K562 (cell line): ENCODE measurements around the gene CATSPER3. TPM values are rescaled to one million over a fixed set of nuclear protein-coding genes. Genes with fewer than 3 reads are reported as not detected.

Source experiments
- ATAC-seq: fragments of 200-7000 bp; cut with Tn5 transposase; 3 replicates; pipeline ENCODE4 v1.9.1; 2020; ENCODE audit warnings: moderate library complexity
- BruUV-seq: library from RNA; stranded (reverse); fragments of 400-500 nt; replicated peaks from 2 replicates; lab custom pipeline; 2021; lab: Mats Ljungman, UMichigan
- CTCF ChIA-PET: fragments of 300-600 bp; formaldehyde crosslinking; extraction: SDS; loops from one replicate; lab custom pipeline; 2021; ENCODE audit warnings: low intra/inter-chr PET ratio; lab: Yijun Ruan, JAX
- POLR2A ChIA-PET: fragments of 300-600, 350-650 bp; sonication (Branson Sonifier 250); formaldehyde crosslinking; extraction: SDS; loops from one replicate; lab custom pipeline; 2021; ENCODE audit warnings: antibody characterized with exemption, inconsistent platforms; lab: Yijun Ruan, JAX
- DNase-seq, 4 experiments: peaks; one replicate each; pipeline versions ENCODE4 v3.0.0 to v3.0.0-alpha.2; 2011 to 2018; ENCODE audit warnings: low spot score in 3 of 4, mixed read lengths in 3 of 4; ENCODE audit errors: extremely low read depth in 1 of 4
- FAIRE-seq: peaks from 2 replicates; lab custom pipeline; 2011; peaks lifted over from hg19 to GRCh38; lab: Jason Lieb, UNC
- H2AFZ ChIP-seq: 2 replicates; pipeline ENCODE4 v1.6.0; 2011; ENCODE audit warnings: low read depth, low read length, control low read depth, inconsistent platforms
- H3K27ac ChIP-seq: fragments of 200-600 bp; 3 replicates; pipeline ENCODE4 v1.8.0; 2011; ENCODE audit warnings: low read depth, mild to moderate bottlenecking, control low read depth, inconsistent platforms, low read length, moderate library complexity, mixed read lengths; ENCODE audit errors: extremely low read depth
- H3K27me3 ChIP-seq, 2 experiments: fragments of 300-600 bp in 1 of 2; 2 replicates in 1 of 2; 3 replicates in 1 of 2; pipeline versions ENCODE4 v1.6.0 to v1.8.0; 2011; ENCODE audit warnings: inconsistent platforms in 2 of 2, low read length in 2 of 2, mild to moderate bottlenecking in 1 of 2, mixed read lengths in 1 of 2, moderate library complexity in 1 of 2; ENCODE audit not compliant: control insufficient read depth in 2 of 2, insufficient read depth in 2 of 2
- H3K36me3 ChIP-seq: fragments of 300-600 bp; 3 replicates; pipeline ENCODE4 v1.8.0; 2011; ENCODE audit warnings: mild to moderate bottlenecking, low read length, inconsistent platforms; ENCODE audit not compliant: control insufficient read depth, insufficient read depth
- H3K4me1 ChIP-seq, 2 experiments: fragments of 200-600 bp in 1 of 2; replicated peaks in 1 of 2; 2 replicates in 1 of 2; 3 replicates in 1 of 2; pipeline versions ENCODE4 v1.5.1 to v1.8.0; 2011; ENCODE audit warnings: inconsistent platforms in 2 of 2, low read length in 2 of 2, mild to moderate bottlenecking in 1 of 2, mixed read lengths in 1 of 2, moderate library complexity in 1 of 2; ENCODE audit not compliant: control insufficient read depth in 2 of 2, insufficient read depth in 2 of 2
- H3K4me2 ChIP-seq: 2 replicates; pipeline ENCODE4 v1.6.1; 2011; ENCODE audit warnings: low read length, control low read depth, inconsistent platforms, mixed read lengths; ENCODE audit not compliant: insufficient read depth
- H3K4me3 ChIP-seq: fragments of 200-600 bp; sonication (generic), shearing (Covaris generic); 2 replicates; pipeline ENCODE4 v1.5.1; 2016; ENCODE audit warnings: control low read depth, inconsistent platforms
- H3K79me2 ChIP-seq: fragments of 200-600 bp; 3 replicates; pipeline ENCODE4 v1.8.0; 2011; ENCODE audit warnings: low read length, inconsistent platforms; ENCODE audit not compliant: control insufficient read depth, insufficient read depth
- H3K9ac ChIP-seq, 2 experiments: 2 replicates each; pipeline versions ENCODE4 v1.6.0 to v1.6.1; 2011; ENCODE audit warnings: low read depth in 2 of 2, low read length in 2 of 2, control low read depth in 1 of 2, inconsistent platforms in 1 of 2, mild to moderate bottlenecking in 1 of 2, mixed read lengths in 1 of 2; ENCODE audit not compliant: insufficient read depth in 1 of 2
- H3K9me1 ChIP-seq: one replicate; pipeline ENCODE4 v1.6.0; 2011; ENCODE audit warnings: inconsistent platforms, mild to moderate bottlenecking, low read length, moderate library complexity; ENCODE audit not compliant: control insufficient read depth, insufficient read depth
- H3K9me3 ChIP-seq: replicated peaks from 2 replicates; pipeline ENCODE4 v1.5.1; 2011; ENCODE audit warnings: low read depth, low read length, inconsistent platforms; ENCODE audit not compliant: control insufficient read depth, insufficient read depth
- H4K20me1 ChIP-seq: replicated peaks from 2 replicates; pipeline ENCODE4 v1.6.1; 2011; ENCODE audit warnings: low read length, inconsistent platforms, mixed read lengths; ENCODE audit not compliant: control insufficient read depth, insufficient read depth
- BRCA1 ChIP-seq, 2 experiments: fragments of 450-650 bp in 1 of 2; sonication (generic) in 1 of 2; formaldehyde crosslinking in 1 of 2; IDR thresholded peaks; 2 replicates each; pipeline versions ENCODE4 v1.5.0 to v1.6.1; 2017 to 2020; ENCODE audit warnings: mild to moderate bottlenecking in 1 of 2, missing genetic modification reagents in 1 of 2
- HMG20A ChIP-seq: fragments of 450-650 bp; formaldehyde crosslinking; conservative IDR thresholded peaks from 2 replicates; pipeline ENCODE4 v1.4.0; 2020; ENCODE audit warnings: mild to moderate bottlenecking, mixed read lengths
- MYC ChIP-seq, 2 experiments: fragments of 250-450 bp in 1 of 2; sonication (Bioruptor Pico) in 1 of 2; IDR thresholded peaks; 2 replicates each; pipeline versions ENCODE4 v1.5.1 to v1.6.1; 2012 to 2021; ENCODE audit warnings: low read depth in 2 of 2, borderline replicate concordance in 1 of 2, improper control_type of control experiment in 1 of 2, low read length in 1 of 2, mild to moderate bottlenecking in 1 of 2, moderate library complexity in 1 of 2
- RBM25 ChIP-seq: fragments of 200-400 bp; formaldehyde crosslinking; IDR thresholded peaks from 2 replicates; pipeline ENCODE4 v1.6.1; 2018; ENCODE audit warnings: low read length, low read depth, moderate library complexity; ENCODE audit not compliant: severe bottlenecking
- SAP30 ChIP-seq: fragments of 200-600 bp; sonication (generic); IDR thresholded peaks from 2 replicates; pipeline ENCODE4 v1.6.1; 2012; ENCODE audit warnings: borderline replicate concordance, low read depth, mild to moderate bottlenecking, moderate library complexity, low read length, control low read depth, inconsistent platforms; ENCODE audit not compliant: insufficient read depth, poor library complexity, severe bottlenecking
- WGBS: fragments of 100-300 bp; shearing (Covaris generic); methylation state at CpG from one replicate; pipeline ENCODE4 v1.1.6; 2016; ENCODE audit warnings: low coverage, mixed read lengths; ENCODE audit not compliant: insufficient coverage; ENCODE audit errors: missing lambda C conversion rate; 5-methylcytosine and 5-hydroxymethylcytosine counted together
- in situ Hi-C: fragments of 300-500 bp; cut with MboI; formaldehyde crosslinking; loops from 4 replicates; pipeline ENCODE4 v1.15.0; 2018; ENCODE audit warnings: inconsistent platforms, mixed read lengths
- intact Hi-C: fragments of 100-400 bp; cut with micrococcal nuclease; formaldehyde crosslinking; loops from 2 replicates; pipeline ENCODE4 v1.14.2; 2022
- polyA plus RNA-seq, 8 experiments: library from polyadenylated mRNA; depleted of rRNA in 4 of 8; stranded (reverse) in 5 of 8; unstranded in 3 of 8; fragments of >200 nt; fragmentation: Nextera tagmentation in 2 of 8; fragmentation: Illumina TruSeq in 1 of 8; extraction: Ambion mirVana in 2 of 8; extraction: Trizol in 1 of 8; gene quantifications; 2 replicates each; pipeline versions ENCODE4 v1.2.1 to v1.2.3, GENCODE V29; 2011 to 2014; ENCODE audit warnings: inconsistent platforms in 1 of 8, missing spikeins in 1 of 8
- total RNA-seq, 7 experiments: library from RNA; depleted of rRNA in 6 of 7; stranded (reverse); fragments of >200 nt in 6 of 7; fragmentation: Illumina TruSeq in 2 of 7; extraction: Trizol in 2 of 7; gene quantifications; 2 replicates each; pipeline versions ENCODE4 v1.2.1 to v1.2.3, GENCODE V29; 2011 to 2021; ENCODE audit warnings: low replicate concordance in 1 of 7
- TF ChIP-seq, protein P1 (sequence below): fragments of 450-650 bp; formaldehyde crosslinking; IDR thresholded peaks from 2 replicates; pipeline ENCODE4 v1.4.0; 2020; ENCODE audit warnings: mild to moderate bottlenecking
- TF ChIP-seq, protein P2 (sequence below): fragments of 250-450 bp; sonication (Bioruptor Pico); IDR thresholded peaks from 2 replicates; pipeline ENCODE4 v1.9.0; 2021; ENCODE audit warnings: mild to moderate bottlenecking

Gene CATSPER3
- total and polyA plus RNA-seq, 9 of the 15 experiments (the other 6 are each of a cell fraction or from before 2014, with no cell fraction given) = 0.14 to 1.5 (median 0.49) TPM

DNA sequence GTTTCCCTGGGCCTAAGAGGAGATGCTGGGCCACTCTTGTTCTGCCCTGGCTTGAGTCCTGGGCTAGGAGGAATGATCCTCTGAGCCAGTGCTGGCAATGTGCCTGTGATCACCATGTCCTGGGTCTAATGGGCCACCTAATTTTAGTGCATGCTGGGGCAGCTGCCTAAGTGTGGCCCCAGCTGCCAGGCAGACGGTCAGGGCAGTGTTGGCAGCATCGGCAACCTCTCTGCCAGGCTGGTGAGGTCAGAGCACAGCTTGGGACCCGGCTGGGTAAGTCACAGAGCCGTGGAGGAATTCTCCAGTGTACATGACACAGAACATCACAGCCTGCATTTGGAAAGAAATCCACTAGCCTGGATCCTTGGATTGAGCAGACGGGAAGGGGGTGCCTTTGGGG lies 87.7 kb downstream of the CATSPER3 start (continued):
- TF ChIP-seq, protein P1, sequence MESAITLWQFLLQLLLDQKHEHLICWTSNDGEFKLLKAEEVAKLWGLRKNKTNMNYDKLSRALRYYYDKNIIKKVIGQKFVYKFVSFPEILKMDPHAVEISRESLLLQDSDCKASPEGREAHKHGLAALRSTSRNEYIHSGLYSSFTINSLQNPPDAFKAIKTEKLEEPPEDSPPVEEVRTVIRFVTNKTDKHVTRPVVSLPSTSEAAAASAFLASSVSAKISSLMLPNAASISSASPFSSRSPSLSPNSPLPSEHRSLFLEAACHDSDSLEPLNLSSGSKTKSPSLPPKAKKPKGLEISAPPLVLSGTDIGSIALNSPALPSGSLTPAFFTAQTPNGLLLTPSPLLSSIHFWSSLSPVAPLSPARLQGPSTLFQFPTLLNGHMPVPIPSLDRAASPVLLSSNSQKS (CRISPR knock-in tag) = no peak
- TF ChIP-seq HMG20A (CRISPR knock-in tag) (no peak), BRCA1 (IDR thresholded peaks at IDR 0.05) (no peak), BRCA1 (CRISPR knock-in tag; IDR thresholded peaks at IDR 0.05) (no peak), MYC (IDR thresholded peaks at IDR 0.05; ENCODE audit: low read depth, low read length) (no peak), MYC (CRISPR knock-in tag; IDR thresholded peaks at IDR 0.05; ENCODE audit: borderline replicate concordance, low read depth) (no peak)
- TF ChIP-seq, protein P2, sequence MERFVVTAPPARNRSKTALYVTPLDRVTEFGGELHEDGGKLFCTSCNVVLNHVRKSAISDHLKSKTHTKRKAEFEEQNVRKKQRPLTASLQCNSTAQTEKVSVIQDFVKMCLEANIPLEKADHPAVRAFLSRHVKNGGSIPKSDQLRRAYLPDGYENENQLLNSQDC = no peak

DNA sequence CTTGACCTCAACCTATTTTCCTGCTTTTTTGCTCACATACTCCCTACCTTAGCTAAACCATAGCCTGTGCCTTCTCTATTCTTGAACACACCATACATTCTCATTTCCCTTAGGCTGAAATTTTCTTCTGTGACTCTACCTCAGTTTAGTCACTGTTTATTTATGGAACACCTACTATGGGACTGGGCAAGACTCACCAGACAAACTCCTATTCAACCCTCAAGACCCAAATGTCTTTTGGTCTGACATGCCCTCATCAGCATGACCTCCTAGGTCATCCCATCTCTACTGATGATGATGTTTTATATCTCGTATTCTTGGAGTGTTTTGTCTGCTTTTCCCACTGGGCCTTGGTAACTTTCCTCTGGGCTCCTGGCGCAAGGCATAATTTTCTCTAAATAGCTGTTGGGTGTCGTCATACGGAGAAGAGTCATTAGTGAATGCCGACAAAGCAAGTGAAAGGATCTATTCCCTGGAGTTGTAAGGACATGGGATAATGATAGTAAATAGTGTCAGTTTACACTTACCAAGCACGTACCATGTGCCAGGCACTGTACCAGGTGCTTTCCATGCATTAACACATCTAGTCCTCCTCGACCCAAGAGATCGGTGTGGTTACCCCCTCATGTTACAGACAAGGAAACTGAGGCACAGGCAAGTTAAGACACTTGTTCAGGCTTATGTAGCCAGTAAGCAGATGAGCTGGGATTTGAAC lies 88.8 kb downstream of the CATSPER3 start:
- intact Hi-C loops = no loop called here
- Histone ChIP-seq H3K36me3 (no peaks in the 10 kb centered on the region), H3K4me1 (peaks cover 19 to 21% of the 10 kb centered on the region in 2 experiments; a peak in 3 of 5 replicates), H3K27me3 (peaks cover 0 to 7% of the 10 kb centered on the region in 2 experiments; a peak in 1 of 5 replicates), H3K4me3 (no peak overlapping the region), H3K9me1 (no peaks in the 10 kb centered on the region), H3K4me2 (no peak overlapping the region), H3K9ac (no peak overlapping the region), H2AFZ (no peak overlapping the region), H3K79me2 (no peaks in the 10 kb centered on the region), H3K9me3 (no peaks in the 10 kb centered on the region), H3K27ac (no peak overlapping the region), H4K20me1 (0 out of 2 replicates have a peak, but pooled peaks cover 2% of the 10 kb centered on the region)
- POLR2A ChIA-PET = interaction anchor here (1.0 to 1.7 kb wide), 2 partner anchors 15 to 19 kb away, joined by 3 to 6 read pairs; no protein-coding TSS in a partner anchor
- BruUV-seq = no TSS peak
- DNase-seq (no peak), FAIRE-seq (no peak), ATAC-seq (no peak)
- TF ChIP-seq SAP30 = no peak
- peak; percentile 63 for TF ChIP-seq RBM25
- WGBS = 36% methylated on average over 8 of the region's 8 CpGs
- CTCF ChIA-PET = no interaction called here
- in situ Hi-C loops = no loop called here
